Activated B cell treated with CpG ODN at 0.5 μM for 24 hours (primary cell): ENCODE results near the gene HECTD1. TPM values are rescaled to one million over a fixed set of nuclear protein-coding genes. Genes with fewer than 3 reads are reported as not detected.

Source experiments
- ATAC-seq: fragments of 200-7000 bp; cut with Tn5 transposase; one replicate; pipeline ENCODE4 v1.10.0; 2021; ENCODE audit warnings: low read depth, mild to moderate bottlenecking, moderate library complexity
- CTCF ChIA-PET: fragments of 350-600 bp; sonication (Branson Sonifier 250); formaldehyde crosslinking; loops from one replicate; lab custom pipeline; 2021; ENCODE audit warnings: antibody characterized with exemption; lab: Charles Lee
- POLR2A ChIA-PET: fragments of 350-600 bp; sonication (Branson Sonifier 250); formaldehyde crosslinking; loops from one replicate; lab custom pipeline; 2021; ENCODE audit warnings: antibody characterized with exemption; lab: Charles Lee
- DNase-seq: peaks from one replicate; pipeline ENCODE4 v3.0.0; 2022
- H3K27ac Mint-ChIP-seq: one replicate; pipeline ENCODE4 v1.8.0; 2020; ENCODE audit warnings: mixed read lengths
- H3K27me3 Mint-ChIP-seq: one replicate; pipeline ENCODE4 v1.8.0; 2021; ENCODE audit warnings: mixed read lengths
- H3K36me3 Mint-ChIP-seq: one replicate; pipeline ENCODE4 v1.8.0; 2021; ENCODE audit warnings: low read depth, mixed read lengths
- H3K4me1 Mint-ChIP-seq: one replicate; pipeline ENCODE4 v1.8.0; 2021; ENCODE audit warnings: mixed read lengths
- H3K4me3 Mint-ChIP-seq: one replicate; pipeline ENCODE4 v1.8.0; 2020; ENCODE audit warnings: mild to moderate bottlenecking, mixed read lengths
- H3K9me3 Mint-ChIP-seq: one replicate; pipeline ENCODE4 v1.8.0; 2020; ENCODE audit warnings: mixed read lengths
- intact Hi-C: fragments of 100-400 bp; cut with micrococcal nuclease; formaldehyde crosslinking; loops from one replicate; pipeline ENCODE4 v1.15.1; 2024
- total RNA-seq: library from RNA; stranded (reverse); gene quantifications from 2 replicates; pipeline ENCODE4 v1.2.3, GENCODE V29; 2022
- TF ChIP-seq, protein P1 (sequence below): fragments of 200-600 bp; IDR thresholded peaks from one replicate; pipeline ENCODE4 v1.8.0; 2022; ENCODE audit warnings: antibody characterized with exemption, mild to moderate bottlenecking

The HECTD1 gene
- total RNA-seq, 1 donor from 2014 or later: 163 TPM

GRCh38 chr14:31222834-31223233 lies 15.2 kb upstream of the HECTD1 start:
- Mint-ChIP-seq H3K27ac (no peak overlapping the region), H3K4me3 (no peak overlapping the region), H3K9me3 (no peaks in the 10 kb centered on the region), H3K36me3 (no peaks in the 10 kb centered on the region), H3K4me1 (no peaks in the 10 kb centered on the region), H3K27me3 (no peaks in the 10 kb centered on the region)
- ChIA-PET POLR2A (no interaction called here), CTCF (no interaction called here)
- DNase-seq: no peak
- intact Hi-C loops: no loop called here
- TF ChIP-seq, protein P1, sequence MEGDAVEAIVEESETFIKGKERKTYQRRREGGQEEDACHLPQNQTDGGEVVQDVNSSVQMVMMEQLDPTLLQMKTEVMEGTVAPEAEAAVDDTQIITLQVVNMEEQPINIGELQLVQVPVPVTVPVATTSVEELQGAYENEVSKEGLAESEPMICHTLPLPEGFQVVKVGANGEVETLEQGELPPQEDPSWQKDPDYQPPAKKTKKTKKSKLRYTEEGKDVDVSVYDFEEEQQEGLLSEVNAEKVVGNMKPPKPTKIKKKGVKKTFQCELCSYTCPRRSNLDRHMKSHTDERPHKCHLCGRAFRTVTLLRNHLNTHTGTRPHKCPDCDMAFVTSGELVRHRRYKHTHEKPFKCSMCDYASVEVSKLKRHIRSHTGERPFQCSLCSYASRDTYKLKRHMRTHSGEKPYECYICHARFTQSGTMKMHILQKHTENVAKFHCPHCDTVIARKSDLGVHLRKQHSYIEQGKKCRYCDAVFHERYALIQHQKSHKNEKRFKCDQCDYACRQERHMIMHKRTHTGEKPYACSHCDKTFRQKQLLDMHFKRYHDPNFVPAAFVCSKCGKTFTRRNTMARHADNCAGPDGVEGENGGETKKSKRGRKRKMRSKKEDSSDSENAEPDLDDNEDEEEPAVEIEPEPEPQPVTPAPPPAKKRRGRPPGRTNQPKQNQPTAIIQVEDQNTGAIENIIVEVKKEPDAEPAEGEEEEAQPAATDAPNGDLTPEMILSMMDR: no peak
- no peak for ATAC-seq

- TF ChIP-seq, protein P1: no peak
- H3K27me3 Mint-ChIP-seq: no peaks in the 10 kb centered on the region
- H3K4me1 Mint-ChIP-seq: no peaks in the 10 kb centered on the region
- ATAC-seq (no peak), DNase-seq (no peak)
- no peaks in the 10 kb centered on the region for H3K9me3 Mint-ChIP-seq
- no peak overlapping the region for H3K4me3 Mint-ChIP-seq
- ChIA-PET CTCF (no interaction called here), POLR2A (no interaction called here)
- intact Hi-C loops: no loop called here
- no peaks in the 10 kb centered on the region for H3K36me3 Mint-ChIP-seq
- H3K27ac Mint-ChIP-seq: no peak overlapping the region
Measured at GRCh38 chr14:31221266-31221665, 13.7 kb upstream of the HECTD1 start.

- H3K27me3 Mint-ChIP-seq: no peaks in the 10 kb centered on the region
- ChIA-PET POLR2A (interaction anchor here (1.0 kb wide), 1 partner anchor 11 kb away, joined by 5 read pairs; the partner anchor contains the start of gene HECTD1), CTCF (no interaction called here)
- ATAC-seq: no peak
- H3K4me3 Mint-ChIP-seq: no peak overlapping the region
- TF ChIP-seq, protein P1: no peak
- intact Hi-C loops: no loop called here
- no peak for DNase-seq
- no peaks in the 10 kb centered on the region for H3K36me3 Mint-ChIP-seq
- H3K9me3 Mint-ChIP-seq: no peaks in the 10 kb centered on the region
- H3K27ac Mint-ChIP-seq: no peak overlapping the region
- H3K4me1 Mint-ChIP-seq: no peaks in the 10 kb centered on the region
Measured at GRCh38 chr14:31219169-31219568, 11.6 kb upstream of the HECTD1 start.

- CTCF ChIA-PET: no interaction called here
Measured at GRCh38 chr14:31216359-31216758, 8.8 kb upstream of the HECTD1 start.

GRCh38 chr14:31212893-31213292 lies 5.3 kb upstream of the HECTD1 start:
- Mint-ChIP-seq H3K4me3 (no peak overlapping the region), H3K36me3 (peaks cover 4% of the 10 kb centered on the region), H3K27ac (no peak overlapping the region), H3K27me3 (no peaks in the 10 kb centered on the region), H3K9me3 (no peaks in the 10 kb centered on the region), H3K4me1 (peaks cover 12% of the 10 kb centered on the region)
- DNase-seq (no peak), ATAC-seq (no peak)
- ChIA-PET POLR2A (no interaction called here), CTCF (no interaction called here)
- TF ChIP-seq, protein P1: no peak
- intact Hi-C loops: no loop called here

More at GRCh38 chr14:31216359-31216758, 8.8 kb upstream of the HECTD1 start:
- Mint-ChIP-seq H3K4me1 (no peaks in the 10 kb centered on the region), H3K4me3 (no peak overlapping the region), H3K27ac (no peak overlapping the region), H3K36me3 (no peaks in the 10 kb centered on the region), H3K27me3 (no peaks in the 10 kb centered on the region), H3K9me3 (no peaks in the 10 kb centered on the region)
- no peak for DNase-seq
- TF ChIP-seq, protein P1: no peak
- intact Hi-C loops: no loop called here
- POLR2A ChIA-PET: interaction anchor here (0.6 kb wide), 1 partner anchor 64 kb away, joined by 6 read pairs; no protein-coding TSS in a partner anchor
- ATAC-seq: no peak
